DMS153 (cell line): ENCODE measurements around the gene ERCC8.
"Not testable (repeated sequence)": the region's sequence is repeated elsewhere in the genome, so short reads cannot be mapped to it uniquely, and the experiment has no call there.

Experiments
- DNase-seq: peaks from one replicate; lab custom pipeline; 2025; lab: John Stamatoyannopoulos, UW

The ERCC8 gene

GRCh38 chr5:60903356-60903755 is 41.5 kb downstream of the ERCC8 start:
- no peak for DNase-seq

DNA sequence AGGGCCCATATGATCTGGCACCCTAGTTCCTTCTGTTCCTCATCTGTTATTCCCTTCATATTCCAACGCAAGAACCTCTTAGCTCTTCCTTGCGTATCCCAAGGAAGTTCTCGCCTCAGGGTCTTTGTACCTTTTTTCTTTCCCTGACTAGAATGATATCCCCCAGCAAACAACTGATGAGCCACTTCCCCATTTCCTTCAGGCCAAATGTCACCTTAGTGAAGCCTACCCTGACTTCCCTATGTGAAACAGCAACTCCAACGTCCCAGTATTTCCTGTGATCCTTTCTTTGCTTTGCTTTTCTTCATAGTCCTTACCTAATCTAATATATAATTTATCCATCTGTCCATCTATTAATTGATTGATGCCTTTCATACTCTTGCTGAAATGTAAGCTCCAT is 47.9 kb downstream of the ERCC8 start:
- no peak for DNase-seq

GRCh38 chr5:60893521-60893920 is 51.3 kb downstream of the ERCC8 start:
- DNase-seq: no peak

- DNase-seq: no peak
Observed at GRCh38 chr5:60891667-60892066, 53.2 kb downstream of the ERCC8 start.

DNA sequence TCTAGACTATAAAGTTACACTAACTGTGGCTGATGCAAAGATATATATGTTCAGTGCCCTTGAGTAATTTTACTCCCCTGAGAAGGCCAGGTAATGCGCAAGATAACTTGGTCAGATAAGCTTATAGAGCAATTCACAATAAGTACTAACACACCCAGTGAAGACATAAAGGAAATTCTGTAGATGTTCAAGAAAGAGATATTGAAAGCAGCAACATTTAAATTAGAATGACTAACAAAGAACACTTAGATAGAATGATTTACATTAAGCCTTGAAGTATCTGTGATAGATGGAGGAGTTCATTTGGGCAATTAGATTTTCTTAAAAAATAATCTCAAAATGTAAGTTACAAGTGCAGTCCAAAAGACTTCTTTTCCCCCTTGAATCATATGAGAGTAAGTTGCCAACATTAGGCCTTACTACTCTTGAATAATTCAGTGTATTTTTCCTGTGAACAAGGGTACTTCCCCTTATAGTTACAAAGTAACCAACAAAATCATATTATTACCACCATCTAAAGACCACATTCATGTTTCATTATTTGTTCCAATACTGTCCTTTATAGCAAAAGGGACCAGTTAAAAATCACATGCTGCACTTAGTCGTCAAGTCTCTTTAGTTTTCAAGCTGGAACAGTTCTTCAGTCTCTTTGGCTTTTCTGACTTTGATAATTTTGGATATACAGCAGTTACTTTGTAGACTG is 56.4 kb downstream of the ERCC8 start:
- no peak for DNase-seq

- DNase-seq: no peak
Observed at GRCh38 chr5:60887746-60888145, 57.1 kb downstream of the ERCC8 start.

- no peak for DNase-seq
Observed at GRCh38 chr5:60887096-60887495, 57.8 kb downstream of the ERCC8 start.

DNA sequence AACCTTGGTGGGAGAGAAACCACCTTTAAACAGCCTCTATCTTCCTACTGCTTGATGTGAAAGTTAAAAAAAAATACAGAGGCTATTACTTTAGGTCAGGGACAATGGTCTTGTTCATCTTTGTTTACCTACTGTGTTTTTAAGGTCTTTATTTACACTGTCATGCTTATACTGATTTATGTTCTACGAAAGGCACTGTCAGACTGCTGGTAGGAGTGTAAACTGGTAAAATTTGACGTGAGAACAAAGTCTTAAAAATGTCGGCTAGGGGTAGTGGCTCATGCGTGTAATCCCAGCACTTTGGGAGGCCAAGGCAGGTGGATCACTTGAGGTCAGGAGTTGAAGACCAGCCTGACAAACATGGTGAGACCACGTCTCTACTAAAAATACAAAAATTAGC is 58.7 kb downstream of the ERCC8 start:
- no peak for DNase-seq

GRCh38 chr5:60883229-60883628 is 61.6 kb downstream of the ERCC8 start:
- DNase-seq: no peak

- DNase-seq: no peak
Observed at GRCh38 chr5:60872892-60873291, 72.0 kb downstream of the ERCC8 start.

DNA sequence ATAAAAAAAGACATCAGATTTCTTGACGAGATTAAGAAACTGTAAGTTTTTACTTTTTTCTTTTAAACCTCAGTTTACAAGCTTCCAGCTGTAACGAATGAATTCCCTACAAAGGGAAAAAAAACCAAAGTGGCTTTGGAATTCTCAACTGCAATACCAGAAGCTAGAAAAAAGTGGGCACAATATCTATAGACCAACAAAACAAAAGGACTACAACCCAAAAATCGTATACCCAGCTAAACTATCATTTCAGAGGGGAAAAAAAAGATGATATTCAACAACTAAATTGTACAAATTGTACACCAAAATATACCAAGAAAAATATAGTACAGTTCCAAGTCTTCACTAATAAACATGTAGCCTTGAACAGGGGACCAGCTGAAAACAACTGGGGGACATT is 74.0 kb downstream of the ERCC8 start:
- DNase-seq: no peak

DNA sequence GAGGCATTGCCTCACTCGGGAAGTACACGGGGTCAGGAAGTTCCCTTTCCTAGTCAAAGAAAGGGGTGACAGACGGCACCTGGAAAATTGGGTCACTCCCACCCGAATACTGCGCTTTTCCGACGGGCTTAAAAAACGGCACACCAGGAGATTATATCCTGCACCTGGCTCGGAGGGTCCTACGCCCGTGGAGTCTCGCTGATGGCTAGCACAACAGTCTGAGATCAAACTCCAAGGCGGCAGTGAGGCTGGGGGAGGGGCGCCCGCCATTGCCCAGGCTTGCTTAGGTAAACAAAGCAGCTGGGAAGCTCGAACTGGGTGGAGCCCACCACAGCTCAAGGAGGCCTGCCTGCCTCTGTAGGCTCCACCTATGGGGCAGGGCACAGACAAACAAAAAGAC is 84.3 kb downstream of the ERCC8 start:
- DNase-seq: not testable (repeated sequence)

DNA sequence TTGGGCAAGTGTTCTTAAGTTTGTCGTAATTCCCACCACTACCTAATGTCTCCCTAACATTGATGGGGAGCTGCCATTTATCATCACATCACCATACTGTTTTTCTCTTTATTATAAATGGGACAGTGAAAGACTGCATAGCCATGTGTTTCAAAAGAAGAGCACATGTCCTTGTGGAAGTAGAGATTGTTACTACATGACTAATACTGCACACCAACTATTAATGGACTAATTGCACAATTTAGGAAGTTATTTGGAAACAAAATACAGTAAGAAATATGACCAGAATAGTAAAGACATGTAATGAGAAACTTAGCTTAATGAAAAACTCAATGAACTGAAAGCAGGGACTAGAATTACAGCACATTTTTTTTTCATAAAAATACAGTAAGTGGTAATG is 88.8 kb downstream of the ERCC8 start:
- DNase-seq: no peak

DNA sequence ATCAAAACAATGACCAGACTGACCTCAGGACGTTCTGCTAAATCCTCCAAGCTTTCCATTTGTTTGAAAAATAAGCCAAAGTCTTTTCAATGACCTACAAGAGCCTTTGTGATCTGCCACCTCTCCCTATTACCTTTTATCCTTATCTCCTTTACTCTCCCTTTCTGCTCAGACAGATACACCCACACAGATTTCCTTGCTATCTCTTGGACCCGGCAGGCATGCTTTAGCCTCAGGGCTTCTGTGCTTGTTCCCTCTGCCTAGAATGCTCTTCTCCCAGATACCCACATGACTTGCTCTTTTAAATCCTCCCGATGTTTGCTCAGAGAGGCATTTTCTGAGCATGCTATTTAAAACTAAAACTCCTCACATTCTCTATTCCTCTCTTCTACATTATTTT is 91.9 kb downstream of the ERCC8 start:
- DNase-seq: no peak

- no peak for DNase-seq
Observed at GRCh38 chr5:60852317-60852716, 92.6 kb downstream of the ERCC8 start.

- no peak for DNase-seq
Observed at GRCh38 chr5:60851626-60852025, 93.2 kb downstream of the ERCC8 start.

GRCh38 chr5:60846298-60846697 is 98.6 kb downstream of the ERCC8 start:
- DNase-seq: no peak

DNA sequence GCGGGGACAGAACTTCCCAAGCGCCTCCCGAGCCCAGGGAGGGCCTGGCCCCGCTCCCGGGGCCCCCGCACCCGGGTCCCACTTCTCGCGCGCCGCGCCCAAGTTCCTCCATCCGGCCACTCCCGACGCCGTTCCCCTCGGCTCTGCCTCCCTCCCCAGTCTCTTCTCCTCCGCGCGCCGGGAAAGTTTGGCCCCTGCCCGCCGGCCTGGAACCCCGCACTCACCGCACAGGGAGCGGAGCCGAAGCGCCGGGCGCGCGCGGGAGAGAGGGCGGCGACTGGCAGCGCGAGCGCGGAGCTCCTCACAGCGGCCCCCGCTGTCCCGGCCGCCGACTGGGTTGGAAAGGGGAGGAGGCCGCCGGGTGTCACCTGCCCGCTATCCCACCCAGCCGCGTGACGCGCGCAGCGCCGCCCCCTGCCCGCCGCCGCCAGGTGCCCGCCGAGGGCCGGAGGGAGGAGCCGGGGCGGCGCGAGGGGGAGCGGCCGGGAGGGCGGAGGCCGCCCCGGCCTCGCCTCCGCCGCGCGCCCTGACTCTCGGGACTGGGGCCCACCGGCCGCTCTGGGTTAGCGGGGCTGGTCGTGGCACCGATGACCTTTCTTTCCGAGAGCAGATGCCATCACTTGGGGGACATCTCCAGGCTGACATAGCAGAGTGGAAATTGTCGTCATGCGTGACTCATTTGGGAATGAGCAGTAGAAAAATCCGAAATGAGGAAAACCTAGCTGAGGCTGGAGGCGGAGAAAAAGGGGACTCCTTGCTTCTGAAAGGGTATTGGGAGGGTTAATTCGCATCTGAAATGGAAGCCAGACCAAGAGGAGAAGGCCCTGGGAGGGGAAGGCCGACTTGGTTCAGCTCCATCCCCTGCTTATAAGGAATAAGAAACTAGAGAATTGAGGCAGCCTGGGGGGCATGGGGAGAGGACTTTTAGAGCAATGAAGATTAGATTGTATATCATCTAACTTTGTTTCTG is 100.6 kb downstream of the ERCC8 start, which contains the start of gene ELOVL7:
ELOVL7 (minus strand) TSS at position 334 of the 970 bp plus-strand sequence. CDS start 56,872 bp downstream, outside the sequence.
- peak; percentile 48 for DNase-seq

DNA sequence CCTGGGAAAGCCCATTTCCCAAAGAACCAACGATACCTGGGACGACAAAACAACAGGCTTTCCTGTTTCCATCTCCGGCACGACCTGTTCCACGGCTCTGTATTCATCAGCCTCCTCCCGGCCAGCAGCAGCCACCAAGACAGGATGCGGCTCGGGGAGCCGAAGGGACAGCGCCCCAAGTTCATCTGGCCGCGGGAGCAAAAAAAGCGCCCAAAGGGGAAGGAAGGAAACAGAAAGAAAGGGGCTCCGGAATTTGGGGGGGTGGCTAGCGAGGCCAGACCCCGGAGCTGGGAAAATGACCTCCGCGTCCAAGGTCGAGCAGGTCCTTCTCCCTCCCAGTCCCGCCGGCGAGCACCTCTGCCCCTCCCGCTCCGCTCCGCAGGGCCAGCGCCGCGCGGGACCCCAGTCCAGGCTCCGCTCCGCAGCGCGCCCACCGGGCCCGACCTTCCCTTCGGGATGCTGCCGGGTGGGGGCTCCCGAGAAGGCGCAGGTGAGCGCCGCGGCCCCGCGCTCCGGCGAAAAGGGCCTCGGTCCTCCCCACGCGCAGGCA is 101.4 kb downstream of the ERCC8 start:
- no peak for DNase-seq

GRCh38 chr5:60842871-60843385 is 101.9 kb downstream of the ERCC8 start:
- DNase-seq: no peak

GRCh38 chr5:60841361-60841760 is 103.5 kb downstream of the ERCC8 start:
- DNase-seq: no peak

DNA sequence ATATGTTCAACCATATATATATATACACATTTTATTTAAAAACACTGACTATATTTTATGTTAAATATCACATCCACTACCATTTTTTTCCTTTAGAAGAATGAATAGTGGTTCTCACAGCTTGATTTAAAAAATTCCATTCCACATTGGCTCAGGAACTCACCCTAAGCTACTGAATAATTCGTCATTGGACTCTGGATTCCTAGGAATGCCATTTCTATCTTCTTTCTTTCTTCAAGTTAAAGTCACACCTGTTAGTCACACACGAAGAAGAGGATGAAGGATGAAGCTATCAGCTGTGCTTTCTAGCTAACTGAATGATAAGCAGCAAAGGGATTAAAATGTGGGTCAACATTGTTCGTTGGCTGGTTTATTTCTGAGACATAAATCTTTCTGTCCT is 108.7 kb downstream of the ERCC8 start:
- DNase-seq: no peak

- no peak for DNase-seq
Observed at GRCh38 chr5:60835554-60835953, 109.3 kb downstream of the ERCC8 start.
